OCI-LY3 (cell line): ENCODE data around the gene SYNPO.

Source experiments
- H2AFZ ChIP-seq: fragments of 200-600, 300-600 bp; shearing (Covaris generic); 2 replicates; pipeline ENCODE4 v1.6.0; 2014; ENCODE audit warnings: antibody characterized with exemption, low read depth, low read length
- H3K27ac ChIP-seq: fragments of 200-600, 300-600 bp; sonication (generic); 2 replicates; pipeline ENCODE4 v1.5.1; 2014; ENCODE audit warnings: mild to moderate bottlenecking, low read length, moderate library complexity, mixed read lengths
- H3K27me3 ChIP-seq: fragments of 200-600, 300-600 bp; sonication (generic); 2 replicates; pipeline ENCODE4 v1.6.1; 2014; ENCODE audit warnings: low read depth, low read length, mixed read lengths
- H3K36me3 ChIP-seq: fragments of 200-600, 300-600 bp; sonication (generic); replicated peaks from 2 replicates; pipeline ENCODE3; 2014; ENCODE audit warnings: low read depth, low read length, mixed read lengths
- H3K4me1 ChIP-seq: fragments of 300-600, 200-600 bp; sonication (generic); 2 replicates; pipeline ENCODE4 v1.6.1; 2014; ENCODE audit warnings: low read length, mixed read lengths
- H3K4me2 ChIP-seq: fragments of 200-600, 300-600 bp; sonication (generic); 2 replicates; pipeline ENCODE4 v1.6.1; 2014; ENCODE audit warnings: low read length, mixed read lengths
- H3K4me3 ChIP-seq: fragments of 300-600, 200-600 bp; sonication (generic); 2 replicates; pipeline ENCODE4 v1.5.1; 2014; ENCODE audit warnings: antibody characterized with exemption, mild to moderate bottlenecking, low read length, moderate library complexity
- H3K79me2 ChIP-seq: fragments of 300-600, 200-600 bp; shearing (Covaris generic); 2 replicates; pipeline ENCODE4 v1.6.1; 2014; ENCODE audit warnings: mild to moderate bottlenecking, low read length, mixed read lengths
- H3K9ac ChIP-seq: fragments of 300-600, 200-600 bp; shearing (Covaris generic); 2 replicates; pipeline ENCODE4 v1.6.0; 2014; ENCODE audit warnings: mild to moderate bottlenecking, low read length, moderate library complexity
- H3K9me3 ChIP-seq: fragments of 200-600, 300-600 bp; shearing (Covaris generic); 2 replicates; pipeline ENCODE4 v1.6.1; 2014; ENCODE audit warnings: low read length, mixed read lengths; ENCODE audit not compliant: insufficient read depth
- H4K20me1 ChIP-seq: fragments of 200-600, 300-600 bp; sonication (generic); 2 replicates; pipeline ENCODE4 v1.6.1; 2016; ENCODE audit warnings: low read length, mixed read lengths; ENCODE audit not compliant: insufficient read depth
- CTCF ChIP-seq: fragments of 200-600, 300-600 bp; sonication (generic); IDR thresholded peaks from 2 replicates; pipeline ENCODE4 v1.5.1; 2014; ENCODE audit warnings: antibody characterized with exemption, low read length, low read depth
- EZH2phosphoT487 ChIP-seq: fragments of 200-600 bp; shearing (Covaris generic); IDR thresholded peaks from 2 replicates; pipeline ENCODE4 v1.6.1; 2018; ENCODE audit warnings: antibody characterized with exemption, mixed run types, low read depth

The SYNPO gene

GRCh38 chr5:150689120-150689519 is 48.7 kb downstream of the SYNPO start:
- Histone ChIP-seq H3K9ac (no peak overlapping the region), H3K4me3 (no peak overlapping the region), H3K4me2 (no peak overlapping the region), H3K27me3 (no peaks in the 10 kb centered on the region), H3K36me3 (peaks cover 29% of the 10 kb centered on the region), H2AFZ (no peak overlapping the region), H4K20me1 (no peaks in the 10 kb centered on the region), H3K79me2 (no peaks in the 10 kb centered on the region), H3K27ac (no peak overlapping the region), H3K4me1 (no peaks in the 10 kb centered on the region), H3K9me3 (no peaks in the 10 kb centered on the region)
- TF ChIP-seq CTCF: no peak

DNA sequence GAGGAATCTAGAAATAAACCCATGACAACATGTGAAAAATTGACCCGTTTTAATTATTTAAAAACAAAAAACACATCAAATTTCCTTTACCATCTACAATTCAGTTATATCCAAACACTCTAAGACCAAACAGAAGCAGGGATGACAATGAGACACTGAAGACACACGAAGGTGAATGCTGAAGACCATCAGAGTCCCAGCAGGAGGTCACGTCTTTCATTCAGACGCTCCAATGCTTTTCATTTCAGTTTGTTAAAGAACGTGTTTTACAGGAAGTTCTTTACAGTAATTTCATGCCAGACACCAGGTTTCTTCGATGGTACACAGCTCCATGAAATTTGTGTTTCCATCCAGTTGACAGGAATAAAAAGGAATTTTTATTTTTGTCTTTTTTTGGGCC is 50.3 kb downstream of the SYNPO start:
- Histone ChIP-seq H3K4me1 (no peaks in the 10 kb centered on the region), H3K9ac (no peak overlapping the region), H3K27me3 (no peaks in the 10 kb centered on the region), H3K27ac (no peak overlapping the region), H3K4me2 (no peak overlapping the region), H2AFZ (no peak overlapping the region), H3K79me2 (no peaks in the 10 kb centered on the region), H3K9me3 (no peaks in the 10 kb centered on the region), H3K36me3 (peaks cover 36% of the 10 kb centered on the region), H4K20me1 (no peaks in the 10 kb centered on the region), H3K4me3 (no peak overlapping the region)
- TF ChIP-seq EZH2phosphoT487: no peak
- no peak for TF ChIP-seq CTCF

DNA sequence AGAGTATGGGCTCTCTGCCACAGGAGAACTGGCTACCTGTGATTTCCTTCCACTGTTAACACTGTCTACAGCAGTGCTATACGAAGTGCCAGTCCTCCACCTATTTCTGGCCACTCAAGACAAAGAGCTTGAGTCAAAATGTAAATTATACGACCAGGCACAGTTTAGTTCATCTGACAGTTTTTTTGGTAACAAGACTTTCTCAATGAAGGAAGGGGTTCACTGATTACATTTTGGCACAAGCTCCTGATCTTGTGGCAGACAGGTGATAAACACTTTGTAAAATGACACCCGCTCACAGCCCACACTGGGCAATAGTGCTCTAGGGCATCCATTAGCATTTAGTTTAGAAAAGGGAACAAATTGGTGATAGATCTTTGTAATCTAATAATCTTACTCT is 51.8 kb downstream of the SYNPO start:
- H2AFZ ChIP-seq: no peak overlapping the region
- TF ChIP-seq EZH2phosphoT487 (no peak), CTCF (no peak)
- no peak overlapping the region for H3K9ac ChIP-seq
- H3K27ac ChIP-seq: no peak overlapping the region
- no peaks in the 10 kb centered on the region for H3K9me3 ChIP-seq
- no peaks in the 10 kb centered on the region for H3K4me1 ChIP-seq
- H3K27me3 ChIP-seq: no peaks in the 10 kb centered on the region
- H3K4me3 ChIP-seq: no peak overlapping the region
- H3K4me2 ChIP-seq: no peak overlapping the region
- H3K36me3 ChIP-seq: peaks cover 47% of the 10 kb centered on the region
- no peaks in the 10 kb centered on the region for H4K20me1 ChIP-seq
- H3K79me2 ChIP-seq: no peaks in the 10 kb centered on the region

DNA sequence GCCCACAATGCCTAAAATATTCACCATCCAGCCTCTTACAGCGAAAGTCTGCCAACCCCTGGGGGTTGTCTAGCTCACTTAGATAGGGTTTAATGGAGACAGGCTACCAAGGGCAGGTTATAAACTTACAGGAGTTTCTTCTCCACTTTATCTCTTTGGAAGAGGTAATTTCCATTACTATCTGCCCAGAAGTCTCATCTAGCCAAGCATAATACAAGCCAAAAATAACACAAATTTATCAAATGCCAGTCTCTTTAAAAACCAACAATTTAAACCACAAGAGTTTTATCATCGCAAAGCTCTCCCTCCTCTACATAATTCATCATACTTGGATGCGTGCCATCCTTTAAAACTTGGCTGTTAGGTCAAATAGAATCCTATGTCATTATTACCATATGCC is 54.2 kb downstream of the SYNPO start:
- peaks cover 2% of the 10 kb centered on the region for H3K4me1 ChIP-seq
- no peaks in the 10 kb centered on the region for H4K20me1 ChIP-seq
- H3K27ac ChIP-seq: no peak overlapping the region
- H3K27me3 ChIP-seq: no peaks in the 10 kb centered on the region
- H3K4me2 ChIP-seq: no peak overlapping the region
- H3K36me3 ChIP-seq: peaks cover 44% of the 10 kb centered on the region
- H3K9me3 ChIP-seq: no peaks in the 10 kb centered on the region
- peaks cover 11% of the 10 kb centered on the region for H3K79me2 ChIP-seq
- H3K9ac ChIP-seq: no peak overlapping the region
- H2AFZ ChIP-seq: no peak overlapping the region
- no peak for TF ChIP-seq EZH2phosphoT487
- TF ChIP-seq CTCF: no peak
- no peak overlapping the region for H3K4me3 ChIP-seq
